HepG2 (cell line): ENCODE data around the gene RAB18. TPM values are rescaled to one million over a fixed set of nuclear protein-coding genes. Genes with fewer than 3 reads are reported as not detected.

Source experiments
- ATAC-seq: fragments of 200-7000 bp; cut with Tn5 transposase; 3 replicates; pipeline ENCODE4 v1.9.1; 2020; ENCODE audit warnings: mild to moderate bottlenecking, moderate library complexity
- BruUV-seq: library from RNA; stranded (reverse); fragments of 400-500 nt; replicated peaks from 2 replicates; lab custom pipeline; 2021; lab: Mats Ljungman, UMichigan
- CTCF ChIA-PET: fragments of 300-600 bp; formaldehyde crosslinking; extraction: SDS; loops from one replicate; lab custom pipeline; 2021; ENCODE audit warnings: low total read pairs, inconsistent platforms, low intra/inter-chr PET ratio; lab: Yijun Ruan, JAX
- POLR2A ChIA-PET: fragments of 350-600 bp; sonication (Branson Sonifier 250); formaldehyde crosslinking; loops from one replicate; lab custom pipeline; 2020; ENCODE audit warnings: antibody characterized with exemption, inconsistent platforms; lab: Yijun Ruan, JAX
- DNase-seq: peaks from one replicate; pipeline ENCODE4 v3.0.0-alpha.2; 2015; ENCODE audit warnings: low spot score
- FAIRE-seq: peaks from 3 replicates; lab custom pipeline; 2011; peaks lifted over from hg19 to GRCh38; lab: Jason Lieb, UNC
- H2AFZ ChIP-seq: one replicate; pipeline ENCODE4 v1.6.1; 2011; ENCODE audit warnings: low read length, inconsistent platforms
- H3K27ac ChIP-seq: fragments of 300-600 bp; 3 replicates; pipeline ENCODE4 v1.8.0; 2011; ENCODE audit warnings: mixed run types, mild to moderate bottlenecking, mixed read lengths, low read length, inconsistent platforms; ENCODE audit not compliant: insufficient read depth; ENCODE audit errors: extremely low read length
- H3K27me3 ChIP-seq, 2 experiments: fragments of 200-600 bp in 1 of 2; 2 replicates in 1 of 2; 3 replicates in 1 of 2; pipeline versions ENCODE4 v1.6.0 to v1.8.0; 2011; ENCODE audit warnings: low read length in 2 of 2, mild to moderate bottlenecking in 2 of 2, moderate library complexity in 2 of 2, inconsistent platforms in 1 of 2; ENCODE audit not compliant: insufficient read depth in 2 of 2, control insufficient read depth in 1 of 2
- H3K36me3 ChIP-seq, 2 experiments: fragments of 200-600 bp in 1 of 2; replicated peaks in 1 of 2; 2 replicates in 1 of 2; 3 replicates in 1 of 2; pipeline versions ENCODE4 v1.5.1 to v1.8.0; 2011; ENCODE audit warnings: low read length in 2 of 2, inconsistent platforms in 1 of 2; ENCODE audit not compliant: insufficient read depth in 2 of 2, control insufficient read depth in 1 of 2
- H3K4me1 ChIP-seq: 2 replicates; pipeline ENCODE4 v1.5.1; 2012; ENCODE audit warnings: low read length, inconsistent platforms; ENCODE audit not compliant: insufficient read depth
- H3K4me2 ChIP-seq: 2 replicates; pipeline ENCODE4 v1.6.0; 2011; ENCODE audit warnings: low read depth, low read length, inconsistent platforms
- H3K4me3 ChIP-seq, 3 experiments: fragments of 200-600 bp in 1 of 3; sonication (generic), shearing (Covaris generic) in 1 of 3; replicated peaks in 1 of 3; 2 replicates each; pipeline ENCODE4 v1.5.1; 2011 to 2016; ENCODE audit warnings: low read length in 3 of 3, inconsistent platforms in 2 of 3, low read depth in 2 of 3, mild to moderate bottlenecking in 2 of 3, control low read depth in 1 of 3, mixed read lengths in 1 of 3; ENCODE audit not compliant: insufficient read depth in 1 of 3
- H3K79me2 ChIP-seq: one replicate; pipeline ENCODE4 v1.6.1; 2011; ENCODE audit warnings: low read length, inconsistent platforms; ENCODE audit not compliant: insufficient read depth
- H3K9ac ChIP-seq: 2 replicates; pipeline ENCODE4 v1.6.0; 2011; ENCODE audit warnings: mild to moderate bottlenecking, low read depth, low read length, inconsistent platforms; ENCODE audit not compliant: insufficient read depth
- H3K9me3 ChIP-seq: 2 replicates; pipeline ENCODE4 v1.5.1; 2012; ENCODE audit warnings: mild to moderate bottlenecking, low read length
- H4K20me1 ChIP-seq: 2 replicates; pipeline ENCODE4 v1.6.0; 2011; ENCODE audit warnings: inconsistent platforms, mild to moderate bottlenecking, low read length, moderate library complexity; ENCODE audit not compliant: insufficient read depth
- GATAD2A ChIP-seq: IDR thresholded peaks from 2 replicates; pipeline ENCODE4 v1.6.1; 2016
- WGBS: methylation state at CpG from one replicate; pipeline ENCODE4 v1.1.6; 2017; ENCODE audit warnings: low lambda C conversion rate; 5-methylcytosine and 5-hydroxymethylcytosine counted together
- in situ Hi-C: cut with HindIII; loops from 2 replicates; pipeline ENCODE4 v1.10.0; 2017; ENCODE audit warnings: low pct_unique_long_range_greater_than_20kb; ENCODE audit not compliant: extremely low pct_ligation_motif_present
- intact Hi-C: fragments of 100-400 bp; cut with micrococcal nuclease; formaldehyde crosslinking; loops from one replicate; pipeline ENCODE4 v1.10.0; 2022; ENCODE audit not compliant: unreplicated experiment
- polyA plus RNA-seq, 8 experiments: library from polyadenylated mRNA; depleted of rRNA in 3 of 8; stranded (reverse) in 7 of 8; unstranded in 1 of 8; fragments of >200 nt; fragmentation: Illumina TruSeq in 4 of 8; extraction: Trizol in 4 of 8; gene quantifications; 2 replicates each; pipeline versions ENCODE4 v1.2.1 to v1.2.3, GENCODE V29; 2011 to 2016; ENCODE audit warnings: low read depth in 4 of 8, missing spikeins in 1 of 8, mixed read lengths in 1 of 8; ENCODE audit not compliant: insufficient read depth in 1 of 8
- total RNA-seq, 5 experiments: library from RNA; depleted of rRNA; stranded (reverse); fragments of >200 nt; fragmentation: Illumina TruSeq; extraction: Trizol; gene quantifications; 2 replicates each; pipeline ENCODE4 v1.2.3, GENCODE V29; 2016; ENCODE audit warnings: low read depth in 1 of 5
- TF ChIP-seq, protein P1 (sequence below): sonication (generic); formaldehyde crosslinking; IDR thresholded peaks from 2 replicates; pipeline ENCODE4 v1.4.0; 2020; ENCODE audit warnings: missing genetic modification reagents
- TF ChIP-seq, protein P2 (sequence below): sonication (generic); formaldehyde crosslinking; IDR thresholded peaks from 2 replicates; pipeline ENCODE4 v1.4.0; 2020; ENCODE audit warnings: missing genetic modification reagents

Gene RAB18
- total and polyA plus RNA-seq, 2 of the 13 experiments (the other 11 are each of a cell fraction or from before 2014, with no cell fraction given): 22.3 to 69.1 TPM

DNA sequence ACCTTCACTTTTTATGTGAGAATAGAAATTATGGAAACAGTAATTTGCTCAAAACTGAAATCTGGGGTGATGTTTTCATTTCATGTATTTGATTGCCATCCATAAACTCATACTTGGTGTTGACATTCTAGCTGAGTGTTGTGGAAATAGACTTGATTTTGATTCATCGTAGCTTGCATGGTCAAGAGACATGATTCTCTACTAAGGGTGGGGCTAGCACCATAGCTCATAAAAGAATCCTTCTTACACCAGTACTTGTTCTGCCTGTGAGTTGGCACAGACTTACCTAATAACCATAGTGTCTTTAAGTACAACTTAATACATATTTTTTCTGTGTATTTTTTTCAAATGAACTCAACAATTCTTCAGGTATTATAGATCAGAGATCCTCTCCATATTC is 36.6 kb downstream of the RAB18 start (continued):
- TF ChIP-seq, protein P1, sequence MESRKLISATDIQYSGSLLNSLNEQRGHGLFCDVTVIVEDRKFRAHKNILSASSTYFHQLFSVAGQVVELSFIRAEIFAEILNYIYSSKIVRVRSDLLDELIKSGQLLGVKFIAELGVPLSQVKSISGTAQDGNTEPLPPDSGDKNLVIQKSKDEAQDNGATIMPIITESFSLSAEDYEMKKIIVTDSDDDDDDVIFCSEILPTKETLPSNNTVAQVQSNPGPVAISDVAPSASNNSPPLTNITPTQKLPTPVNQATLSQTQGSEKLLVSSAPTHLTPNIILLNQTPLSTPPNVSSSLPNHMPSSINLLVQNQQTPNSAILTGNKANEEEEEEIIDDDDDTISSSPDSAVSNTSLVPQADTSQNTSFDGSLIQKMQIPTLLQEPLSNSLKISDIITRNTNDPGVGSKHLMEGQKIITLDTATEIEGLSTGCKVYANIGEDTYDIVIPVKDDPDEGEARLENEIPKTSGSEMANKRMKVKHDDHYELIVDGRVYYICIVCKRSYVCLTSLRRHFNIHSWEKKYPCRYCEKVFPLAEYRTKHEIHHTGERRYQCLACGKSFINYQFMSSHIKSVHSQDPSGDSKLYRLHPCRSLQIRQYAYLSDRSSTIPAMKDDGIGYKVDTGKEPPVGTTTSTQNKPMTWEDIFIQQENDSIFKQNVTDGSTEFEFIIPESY: no peak
- TF ChIP-seq GATAD2A: no peak

DNA sequence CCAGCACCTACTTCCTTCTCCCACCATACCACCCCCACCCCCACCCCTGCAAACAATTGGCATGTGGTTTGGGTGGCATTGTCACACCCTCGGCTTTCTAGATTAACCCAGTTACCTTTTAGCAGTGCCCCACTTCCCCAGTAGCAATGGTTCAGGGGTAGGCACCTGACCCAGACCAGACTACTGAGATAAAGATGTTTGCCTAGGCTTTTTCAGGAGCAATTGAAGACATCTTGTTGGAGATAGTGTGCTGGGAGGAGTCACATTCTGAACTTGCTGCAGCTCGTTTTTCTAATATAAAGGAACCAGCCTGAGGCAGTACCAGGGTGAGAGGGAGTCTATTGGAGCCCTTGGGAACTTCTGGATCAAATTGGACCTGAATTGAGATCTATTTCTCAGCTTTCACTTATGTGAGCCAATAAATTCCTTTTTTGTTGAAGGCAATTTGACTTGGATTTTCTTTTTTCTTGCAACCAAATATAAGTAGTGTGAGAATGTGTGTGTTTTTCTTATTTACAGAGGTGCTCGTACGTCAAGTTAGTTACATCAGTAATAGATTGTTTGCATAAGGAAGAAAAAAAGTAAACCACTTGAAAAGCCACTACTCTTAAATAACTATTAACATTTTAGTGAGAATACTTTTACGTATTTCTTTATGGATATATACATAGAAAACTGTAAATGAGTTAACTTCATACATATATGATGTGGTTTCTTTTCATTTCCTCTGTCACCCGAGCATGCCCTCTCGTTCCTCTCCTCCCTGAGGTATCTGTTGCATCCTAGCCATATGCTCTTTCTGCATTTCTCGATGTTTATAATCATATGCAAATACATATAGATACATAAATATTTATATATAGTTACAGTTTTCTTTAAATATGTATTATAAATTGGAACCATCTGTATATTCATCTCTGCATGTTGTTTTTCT is 38.0 kb downstream of the RAB18 start:
- CTCF ChIA-PET: no interaction called here
- FAIRE-seq: no peak

More for the DNA sequence above, 38.0 kb downstream of the RAB18 start:
- Histone ChIP-seq H3K4me2 (no peak overlapping the region), H3K27me3 (no peaks in the 10 kb centered on the region), H3K79me2 (no peaks in the 10 kb centered on the region), H3K27ac (no peak overlapping the region), H2AFZ (no peak overlapping the region), H3K9ac (no peak overlapping the region), H3K36me3 (peaks cover 4 to 21% of the 10 kb centered on the region in 2 experiments; a peak in 3 of 5 replicates), H4K20me1 (no peaks in the 10 kb centered on the region), H3K4me3 (no peak overlapping the region), H3K9me3 (no peaks in the 10 kb centered on the region), H3K4me1 (no peaks in the 10 kb centered on the region)
- POLR2A ChIA-PET: no interaction called here
- no TSS peak for BruUV-seq
- intact Hi-C loops: no loop called here
- DNase-seq: no peak
- in situ Hi-C loops: no loop called here
- ATAC-seq: no peak
- TF ChIP-seq, protein P2, sequence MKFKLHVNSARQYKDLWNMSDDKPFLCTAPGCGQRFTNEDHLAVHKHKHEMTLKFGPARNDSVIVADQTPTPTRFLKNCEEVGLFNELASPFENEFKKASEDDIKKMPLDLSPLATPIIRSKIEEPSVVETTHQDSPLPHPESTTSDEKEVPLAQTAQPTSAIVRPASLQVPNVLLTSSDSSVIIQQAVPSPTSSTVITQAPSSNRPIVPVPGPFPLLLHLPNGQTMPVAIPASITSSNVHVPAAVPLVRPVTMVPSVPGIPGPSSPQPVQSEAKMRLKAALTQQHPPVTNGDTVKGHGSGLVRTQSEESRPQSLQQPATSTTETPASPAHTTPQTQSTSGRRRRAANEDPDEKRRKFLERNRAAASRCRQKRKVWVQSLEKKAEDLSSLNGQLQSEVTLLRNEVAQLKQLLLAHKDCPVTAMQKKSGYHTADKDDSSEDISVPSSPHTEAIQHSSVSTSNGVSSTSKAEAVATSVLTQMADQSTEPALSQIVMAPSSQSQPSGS (CRISPR knock-in tag): no peak
- WGBS: 97% methylated on average over 8 of the region's 8 CpGs
